ENCODE data around the gene PPP1R9A.

DNA sequence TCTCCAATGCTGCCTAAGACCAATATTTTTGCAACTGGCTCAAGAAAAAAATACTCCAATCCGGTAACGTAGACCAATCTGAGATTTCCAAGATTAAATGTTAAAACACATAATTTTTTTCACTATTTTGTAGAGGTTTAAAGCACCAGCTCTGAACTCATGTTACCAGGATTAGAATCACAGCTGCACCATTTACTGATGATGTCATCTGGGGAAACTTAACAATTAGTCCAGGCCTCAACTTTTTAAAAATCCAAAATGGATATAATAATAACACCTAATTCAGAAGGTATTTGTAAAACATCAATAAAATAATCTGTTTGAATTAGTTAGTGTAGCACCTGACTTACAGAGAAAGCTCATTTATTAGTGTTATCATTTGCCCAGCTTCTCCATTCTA is 402.6 kb downstream of the PPP1R9A start:
- TF ChIP-seq, protein P1, sequence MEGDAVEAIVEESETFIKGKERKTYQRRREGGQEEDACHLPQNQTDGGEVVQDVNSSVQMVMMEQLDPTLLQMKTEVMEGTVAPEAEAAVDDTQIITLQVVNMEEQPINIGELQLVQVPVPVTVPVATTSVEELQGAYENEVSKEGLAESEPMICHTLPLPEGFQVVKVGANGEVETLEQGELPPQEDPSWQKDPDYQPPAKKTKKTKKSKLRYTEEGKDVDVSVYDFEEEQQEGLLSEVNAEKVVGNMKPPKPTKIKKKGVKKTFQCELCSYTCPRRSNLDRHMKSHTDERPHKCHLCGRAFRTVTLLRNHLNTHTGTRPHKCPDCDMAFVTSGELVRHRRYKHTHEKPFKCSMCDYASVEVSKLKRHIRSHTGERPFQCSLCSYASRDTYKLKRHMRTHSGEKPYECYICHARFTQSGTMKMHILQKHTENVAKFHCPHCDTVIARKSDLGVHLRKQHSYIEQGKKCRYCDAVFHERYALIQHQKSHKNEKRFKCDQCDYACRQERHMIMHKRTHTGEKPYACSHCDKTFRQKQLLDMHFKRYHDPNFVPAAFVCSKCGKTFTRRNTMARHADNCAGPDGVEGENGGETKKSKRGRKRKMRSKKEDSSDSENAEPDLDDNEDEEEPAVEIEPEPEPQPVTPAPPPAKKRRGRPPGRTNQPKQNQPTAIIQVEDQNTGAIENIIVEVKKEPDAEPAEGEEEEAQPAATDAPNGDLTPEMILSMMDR (IDR thresholded peaks at IDR 0.05), result no peak
- TF ChIP-seq POLR2A (IDR thresholded peaks at IDR 0.05) (no peak), POLR2AphosphoS5 (IDR thresholded peaks at IDR 0.05) (no peak), EP300 (IDR thresholded peaks at IDR 0.05) (no peak)

Data from gastroesophageal sphincter (tissue), 3 donors.